ENCODE data around the gene CCR5.

DNA sequence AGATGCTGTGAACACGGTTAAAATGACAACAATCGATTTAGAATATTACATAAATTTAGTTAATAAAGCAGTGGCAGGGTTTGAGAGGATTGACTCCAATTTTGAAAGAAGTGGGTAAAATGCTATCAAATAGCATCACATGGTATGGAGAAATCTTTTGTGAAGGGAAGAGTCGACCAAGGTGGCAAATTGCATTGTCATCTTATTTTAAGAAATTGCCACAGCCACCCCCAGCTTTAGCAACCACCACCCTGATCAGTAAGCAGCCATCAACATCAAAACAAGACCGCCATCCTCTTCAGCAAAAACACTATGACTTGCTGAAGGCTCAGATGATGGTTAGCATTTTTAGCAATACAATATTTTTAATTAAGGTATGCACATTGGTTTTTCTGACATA is 5.7 kb upstream of the CCR5 start:
- TF ChIP-seq, protein P1, sequence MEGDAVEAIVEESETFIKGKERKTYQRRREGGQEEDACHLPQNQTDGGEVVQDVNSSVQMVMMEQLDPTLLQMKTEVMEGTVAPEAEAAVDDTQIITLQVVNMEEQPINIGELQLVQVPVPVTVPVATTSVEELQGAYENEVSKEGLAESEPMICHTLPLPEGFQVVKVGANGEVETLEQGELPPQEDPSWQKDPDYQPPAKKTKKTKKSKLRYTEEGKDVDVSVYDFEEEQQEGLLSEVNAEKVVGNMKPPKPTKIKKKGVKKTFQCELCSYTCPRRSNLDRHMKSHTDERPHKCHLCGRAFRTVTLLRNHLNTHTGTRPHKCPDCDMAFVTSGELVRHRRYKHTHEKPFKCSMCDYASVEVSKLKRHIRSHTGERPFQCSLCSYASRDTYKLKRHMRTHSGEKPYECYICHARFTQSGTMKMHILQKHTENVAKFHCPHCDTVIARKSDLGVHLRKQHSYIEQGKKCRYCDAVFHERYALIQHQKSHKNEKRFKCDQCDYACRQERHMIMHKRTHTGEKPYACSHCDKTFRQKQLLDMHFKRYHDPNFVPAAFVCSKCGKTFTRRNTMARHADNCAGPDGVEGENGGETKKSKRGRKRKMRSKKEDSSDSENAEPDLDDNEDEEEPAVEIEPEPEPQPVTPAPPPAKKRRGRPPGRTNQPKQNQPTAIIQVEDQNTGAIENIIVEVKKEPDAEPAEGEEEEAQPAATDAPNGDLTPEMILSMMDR (IDR thresholded peaks at IDR 0.05), result no peak
- no peak for TF ChIP-seq POLR2A (IDR thresholded peaks at IDR 0.05)
